Liver (tissue), 9 donors: ENCODE results near the gene LDLRAD3. TPM values are rescaled to one million over a fixed set of nuclear protein-coding genes. Genes with fewer than 3 reads are reported as not detected.

Source experiments
- DNase-seq: peaks from one replicate; pipeline ENCODE4 v3.0.0-alpha.2; 2017; ENCODE audit warnings: low spot score
- H3K27ac ChIP-seq, 2 donors: one replicate each; pipeline ENCODE4 v1.7.0; 2013; ENCODE audit warnings: inconsistent platforms in 2 of 2, low read length in 2 of 2, control low read depth in 1 of 2, low read depth in 1 of 2, mild to moderate bottlenecking in 1 of 2
- H3K27me3 ChIP-seq, 4 donors: one replicate each; pipeline versions ENCODE4 v1.6.1 to v1.7.0; 2013; ENCODE audit warnings: low read length in 3 of 4, inconsistent platforms in 1 of 4, mild to moderate bottlenecking in 1 of 4, moderate library complexity in 1 of 4; ENCODE audit not compliant: control insufficient read depth in 4 of 4, insufficient read depth in 4 of 4
- H3K36me3 ChIP-seq, 4 donors: one replicate each; pipeline versions ENCODE4 v1.6.1 to v1.7.0; 2013; ENCODE audit warnings: low read length in 3 of 4, mild to moderate bottlenecking in 3 of 4, low read depth in 1 of 4, moderate library complexity in 1 of 4; ENCODE audit not compliant: control insufficient read depth in 4 of 4, insufficient read depth in 3 of 4
- H3K4me1 ChIP-seq, 4 donors: one replicate each; pipeline versions ENCODE4 v1.6.1 to v1.7.0; 2013; ENCODE audit warnings: low read length in 3 of 4, mild to moderate bottlenecking in 3 of 4, moderate library complexity in 1 of 4; ENCODE audit not compliant: control insufficient read depth in 4 of 4, insufficient read depth in 4 of 4
- H3K4me3 ChIP-seq, 3 donors: one replicate each; pipeline versions ENCODE4 v1.6.1 to v1.7.0; 2013; ENCODE audit warnings: low read length in 3 of 3, control low read depth in 1 of 3, low read depth in 1 of 3, mild to moderate bottlenecking in 1 of 3
- H3K9ac ChIP-seq, 2 donors: one replicate each; pipeline ENCODE4 v1.7.0; 2013; ENCODE audit warnings: low read length in 2 of 2, mild to moderate bottlenecking in 2 of 2, moderate library complexity in 2 of 2, control low read depth in 1 of 2, low read depth in 1 of 2
- H3K9me3 ChIP-seq, 4 donors: one replicate each; pipeline versions ENCODE4 v1.6.1 to v1.7.0; 2013; ENCODE audit warnings: low read length in 3 of 4; ENCODE audit not compliant: control insufficient read depth in 4 of 4
- ATF3 ChIP-seq: IDR thresholded peaks from 2 replicates; pipeline ENCODE4 v1.6.1; 2016; ENCODE audit warnings: antibody characterized with exemption
- CTCF ChIP-seq: fragments of 150-350 bp; IDR thresholded peaks from 2 replicates; pipeline ENCODE4 v1.5.1; 2017; ENCODE audit warnings: improper control_type of control experiment, low read depth, low read length; ENCODE audit not compliant: missing input control
- EGR1 ChIP-seq, 2 donors: IDR thresholded peaks; 2 replicates each; pipeline ENCODE4 v1.6.1; 2016 to 2018; ENCODE audit warnings: antibody characterized with exemption in 2 of 2, low read depth in 2 of 2
- FOXA1 ChIP-seq: IDR thresholded peaks from 2 replicates; pipeline ENCODE4 v1.6.1; 2016; ENCODE audit warnings: antibody characterized with exemption
- FOXA2 ChIP-seq: IDR thresholded peaks from 2 replicates; pipeline ENCODE4 v1.6.1; 2016; ENCODE audit warnings: antibody characterized with exemption
- GABPA ChIP-seq, 2 donors: IDR thresholded peaks in 1 of 2; conservative IDR thresholded peaks in 1 of 2; 2 replicates each; pipeline ENCODE4 v1.6.1; 2016; ENCODE audit warnings: antibody characterized with exemption in 2 of 2, mild to moderate bottlenecking in 1 of 2, moderate library complexity in 1 of 2
- HNF4A ChIP-seq, 2 donors: conservative IDR thresholded peaks; 2 replicates each; pipeline ENCODE4 v1.6.1; 2016; ENCODE audit warnings: antibody characterized with exemption in 2 of 2, mild to moderate bottlenecking in 2 of 2
- HNF4G ChIP-seq: IDR thresholded peaks from 2 replicates; pipeline ENCODE4 v1.6.1; 2016; ENCODE audit warnings: antibody characterized with exemption
- JUND ChIP-seq, 2 donors: IDR thresholded peaks; 2 replicates each; pipeline ENCODE4 v1.6.1; 2016; ENCODE audit warnings: antibody characterized with exemption in 2 of 2
- MAX ChIP-seq: IDR thresholded peaks from 2 replicates; pipeline ENCODE4 v1.6.1; 2016; ENCODE audit warnings: antibody characterized with exemption
- NR2F2 ChIP-seq: IDR thresholded peaks from 2 replicates; pipeline ENCODE4 v1.6.1; 2016; ENCODE audit warnings: antibody characterized with exemption
- RAD21 ChIP-seq, 2 donors: IDR thresholded peaks; 2 replicates each; pipeline ENCODE4 v1.6.1; 2016; ENCODE audit warnings: antibody characterized with exemption in 2 of 2, mild to moderate bottlenecking in 2 of 2
- REST ChIP-seq: IDR thresholded peaks from 2 replicates; pipeline ENCODE4 v1.6.1; 2016; ENCODE audit warnings: antibody characterized with exemption, mild to moderate bottlenecking
- RXRA ChIP-seq, 2 donors: IDR thresholded peaks; 2 replicates each; pipeline ENCODE4 v1.6.1; 2017 to 2018; ENCODE audit warnings: antibody characterized with exemption in 2 of 2, mild to moderate bottlenecking in 1 of 2
- SP1 ChIP-seq: IDR thresholded peaks from 2 replicates; pipeline ENCODE4 v1.6.1; 2018; ENCODE audit warnings: antibody characterized with exemption, mild to moderate bottlenecking
- TAF1 ChIP-seq: conservative IDR thresholded peaks from 2 replicates; pipeline ENCODE4 v1.6.1; 2016; ENCODE audit warnings: antibody characterized with exemption, mild to moderate bottlenecking
- YY1 ChIP-seq: IDR thresholded peaks from 2 replicates; pipeline ENCODE4 v1.6.1; 2016; ENCODE audit warnings: antibody characterized with exemption, mild to moderate bottlenecking
- ZBTB33 ChIP-seq: IDR thresholded peaks from 2 replicates; pipeline ENCODE4 v1.6.1; 2016; ENCODE audit warnings: antibody characterized with exemption
- WGBS: extraction: QIAGEN DNeasy Blood & Tissue Kit; methylation state at CpG from one replicate; pipeline ENCODE4 v1.1.7; 2013; 5-methylcytosine and 5-hydroxymethylcytosine counted together
- polyA plus RNA-seq, 2 donors: library from polyadenylated mRNA; stranded (reverse) in 1 of 2; unstranded in 1 of 2; fragments of 200-250 nt in 1 of 2; fragments of >200 nt in 1 of 2; fragmentation: Nextera tagmentation in 1 of 2; extraction: Ambion mirVana in 1 of 2; gene quantifications; one replicate each; pipeline versions ENCODE4 v1.2.1 to v1.2.3, GENCODE V29; 2013 to 2015
- total RNA-seq, 2 donors: library from RNA; depleted of rRNA; stranded (reverse); fragments of >200 nt; gene quantifications; one replicate each; pipeline ENCODE4 v1.2.3, GENCODE V29; 2014
- donor health status: healthy.
- donor health status: healthy.
- donor health status: healthy.
- donor health status: healthy.
- donor health status: healthy.

Gene LDLRAD3
- total and polyA plus RNA-seq, 4 donors: 0.75 to 1.3 (median 0.93) TPM

GRCh38 chr11:36053862-36054261, 110.0 kb downstream of the LDLRAD3 start (continued):
- TF ChIP-seq CTCF (no peak), NR2F2 (no peak)

GRCh38 chr11:36054628-36055027, 110.8 kb downstream of the LDLRAD3 start:
- no peak for DNase-seq
- H3K9me3 ChIP-seq: peaks cover 0 to 2% (median 0%) of the 10 kb centered on the region in 4 donors
- 83% methylated on average over 1 of the region's 1 CpG for WGBS
- TF ChIP-seq RXRA (IDR thresholded peaks at IDR 0.05) (no peak), HNF4A (conservative IDR thresholded peaks at IDR 0.05) (no peak), ATF3 (no peak), TAF1 (no peak), NR2F2 (no peak), YY1 (no peak), SP1 (no peak), FOXA2 (no peak), GABPA (IDR thresholded peaks at IDR 0.05 in 1 of 2, conservative IDR thresholded peaks at IDR 0.05 in 1 of 2) (no peak), RAD21 (IDR thresholded peaks at IDR 0.05) (no peak), REST (no peak), MAX (no peak), FOXA1 (no peak), CTCF (no peak), HNF4G (no peak), EGR1 (IDR thresholded peaks at IDR 0.05; ENCODE audit: low read depth in 2 of 2) (no peak), ZBTB33 (no peak), JUND (IDR thresholded peaks at IDR 0.05) (no peak)
- H3K27ac ChIP-seq: no peak overlapping the region
- H3K9ac ChIP-seq: no peak overlapping the region
- no peaks in the 10 kb centered on the region for H3K27me3 ChIP-seq
- H3K4me1 ChIP-seq: no peaks in the 10 kb centered on the region
- no peak overlapping the region for H3K4me3 ChIP-seq
- H3K36me3 ChIP-seq: no peaks in the 10 kb centered on the region
